HG02884 (cell line): ENCODE results near the gene C12orf60.

Source experiments
- ATAC-seq: cut with Tn5 transposase; IDR thresholded peaks from one replicate; pipeline ENCODE4 v1.9.1; 2021; ENCODE audit warnings: mild to moderate bottlenecking, moderate library complexity; ENCODE audit not compliant: unreplicated experiment

Gene C12orf60

DNA sequence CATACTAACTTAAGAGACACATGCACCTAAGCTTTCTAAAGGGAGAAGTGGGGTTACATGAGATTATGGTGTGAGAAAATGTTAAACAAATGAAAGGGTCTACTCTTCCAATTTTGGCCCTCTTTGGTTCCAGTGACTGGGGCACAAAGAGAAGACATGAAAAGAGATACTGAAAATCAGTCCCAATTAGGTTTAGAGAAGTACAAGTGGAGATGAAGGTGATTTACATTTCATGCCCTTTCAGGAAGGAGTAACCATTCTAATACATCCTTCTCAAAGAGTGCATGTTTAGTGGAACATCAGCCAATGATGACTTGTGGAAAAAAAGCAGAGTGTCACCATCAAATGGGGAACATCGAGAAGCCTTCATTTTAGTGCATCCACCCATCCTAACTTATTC is 67.8 kb downstream of the C12orf60 start:
- no peak for ATAC-seq

DNA sequence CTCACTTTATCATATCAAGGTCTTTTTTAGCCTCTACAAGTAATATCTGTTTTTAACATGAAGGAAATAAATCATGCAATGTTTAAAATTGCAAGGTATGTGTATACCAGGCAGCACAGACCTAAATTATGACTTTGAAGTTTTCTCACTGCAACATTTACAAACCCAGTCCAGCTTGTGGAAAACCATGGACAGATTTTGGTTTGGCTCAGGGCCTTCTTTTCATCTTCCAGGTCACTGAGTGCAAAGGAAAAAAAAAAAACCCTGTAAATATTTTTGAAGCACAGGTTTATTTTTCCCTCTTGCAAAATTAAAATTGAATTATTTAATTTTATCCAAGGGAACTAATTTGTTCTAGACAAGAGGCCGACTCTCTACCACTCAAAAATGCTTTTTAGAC is 68.4 kb downstream of the C12orf60 start:
- ATAC-seq = no peak

DNA sequence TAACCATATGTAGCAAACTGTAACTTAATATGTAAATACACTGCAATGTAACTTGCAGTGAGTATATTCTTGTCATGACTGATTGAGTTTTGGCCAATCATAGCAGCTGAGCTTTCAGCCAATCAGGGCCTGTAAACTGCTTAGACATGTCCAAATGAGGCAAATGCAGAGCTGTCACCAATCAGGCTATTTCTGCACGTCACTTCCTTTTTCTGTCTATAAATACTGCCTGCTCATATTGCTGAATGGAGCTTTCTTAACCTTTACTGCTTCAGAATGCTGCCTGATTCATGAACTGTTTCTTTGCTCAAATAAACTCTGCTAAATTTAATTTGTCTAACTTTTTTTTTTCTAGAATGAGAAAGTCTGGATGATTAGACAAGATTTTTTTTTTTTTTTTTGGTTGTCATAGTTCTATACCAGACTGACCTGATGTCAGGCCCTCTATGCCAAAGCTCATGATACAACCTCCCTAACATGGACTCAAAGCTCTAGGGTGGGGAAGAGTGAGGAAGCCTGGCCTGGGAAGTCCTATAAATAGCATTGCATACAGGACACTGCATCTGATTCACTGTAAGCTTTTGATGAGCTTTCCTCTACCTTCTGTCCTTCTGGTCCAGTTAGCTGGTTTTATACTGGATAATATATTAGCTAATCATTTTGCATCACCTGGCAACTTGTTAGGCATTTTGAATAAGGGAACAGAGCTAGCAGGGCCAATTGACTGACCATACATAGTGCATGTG is 70.1 kb downstream of the C12orf60 start:
- no peak for ATAC-seq
